ENCODE results near the gene LUC7L3. TPM values are rescaled to one million over a fixed set of nuclear protein-coding genes. Genes with fewer than 3 reads are reported as not detected.
A peak's percentile ranks its signal among the peaks of the same experiment; 100 is the strongest.

LUC7L3 gene
- total and polyA plus RNA-seq, 2 of the 13 experiments (the other 11 are each of a cell fraction or from before 2014, with no cell fraction given), result 108 to 120 TPM

DNA sequence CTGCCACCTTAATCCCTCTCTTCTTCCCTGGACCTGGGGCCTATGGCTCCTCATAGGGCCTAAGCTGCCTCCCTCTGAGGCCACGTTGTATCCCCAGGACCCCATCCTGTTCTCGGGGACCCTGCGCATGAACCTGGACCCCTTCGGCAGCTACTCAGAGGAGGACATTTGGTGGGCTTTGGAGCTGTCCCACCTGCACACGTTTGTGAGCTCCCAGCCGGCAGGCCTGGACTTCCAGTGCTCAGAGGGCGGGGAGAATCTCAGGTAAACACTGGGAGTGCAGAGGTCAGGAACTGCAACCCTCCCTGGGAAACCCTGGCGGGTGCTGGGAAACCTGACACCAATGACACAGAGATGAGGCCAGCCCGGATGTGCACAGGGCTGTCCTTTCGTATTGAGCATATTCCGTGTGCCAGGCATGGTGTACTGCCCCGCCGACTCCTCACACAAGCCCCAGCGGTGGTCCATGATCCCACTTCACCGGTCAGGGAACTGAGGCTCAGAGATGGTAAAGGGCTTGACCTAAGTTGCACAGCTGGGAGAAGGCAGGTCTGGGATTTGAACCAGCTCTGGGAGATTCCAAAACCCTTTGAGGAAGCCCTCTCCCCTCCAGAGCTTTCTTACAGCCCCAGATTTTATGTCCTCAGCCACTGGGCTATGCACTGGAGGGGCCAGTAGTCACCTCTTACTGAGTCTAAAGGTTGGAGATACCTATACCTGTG lies 34.6 kb upstream of the LUC7L3 start (continued):
- TF ChIP-seq, protein P1, sequence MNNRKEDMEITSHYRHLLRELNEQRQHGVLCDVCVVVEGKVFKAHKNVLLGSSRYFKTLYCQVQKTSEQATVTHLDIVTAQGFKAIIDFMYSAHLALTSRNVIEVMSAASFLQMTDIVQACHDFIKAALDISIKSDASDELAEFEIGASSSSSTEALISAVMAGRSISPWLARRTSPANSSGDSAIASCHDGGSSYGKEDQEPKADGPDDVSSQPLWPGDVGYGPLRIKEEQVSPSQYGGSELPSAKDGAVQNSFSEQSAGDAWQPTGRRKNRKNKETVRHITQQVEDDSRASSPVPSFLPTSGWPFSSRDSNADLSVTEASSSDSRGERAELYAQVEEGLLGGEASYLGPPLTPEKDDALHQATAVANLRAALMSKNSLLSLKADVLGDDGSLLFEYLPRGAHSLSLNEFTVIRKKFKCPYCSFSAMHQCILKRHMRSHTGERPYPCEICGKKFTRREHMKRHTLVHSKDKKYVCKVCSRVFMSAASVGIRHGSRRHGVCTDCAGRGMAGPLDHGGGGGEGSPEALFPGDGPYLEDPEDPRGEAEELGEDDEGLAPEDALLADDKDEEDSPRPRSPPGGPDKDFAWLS (CRISPR knock-in tag; IDR thresholded peaks at IDR 0.05; ENCODE audit: borderline replicate concordance), result peak; percentile 53; the same call in 1 of the 2 replicates
- TF ChIP-seq NFKBIZ (CRISPR knock-in tag; IDR thresholded peaks at IDR 0.05) (peak; percentile 86; the same call in 1 of the 2 replicates), ZNF790 (CRISPR knock-in tag; IDR thresholded peaks at IDR 0.05; ENCODE audit: borderline replicate concordance) (peak; percentile 72; the same call in 1 of the 2 replicates), TCF12 (IDR thresholded peaks at IDR 0.05) (no peak), TCF12 (CRISPR knock-in tag; IDR thresholded peaks at IDR 0.05) (peak; percentile 88), TBX2 (CRISPR knock-in tag; IDR thresholded peaks at IDR 0.05; ENCODE audit: borderline replicate concordance) (peak; percentile 99), CERS6 (CRISPR knock-in tag; IDR thresholded peaks at IDR 0.05) (no peak), TFAP4 (IDR thresholded peaks at IDR 0.05; ENCODE audit: borderline replicate concordance, low read depth) (peak; percentile 84; the same call in 1 of the 2 replicates), AGO2 (optimal IDR thresholded peaks at IDR 0.05; ENCODE audit: low read depth, low read length) (peak; percentile 54), ZNF292 (CRISPR knock-in tag; IDR thresholded peaks at IDR 0.05; ENCODE audit: borderline replicate concordance, low read depth) (peak; percentile 98), ZFP62 (CRISPR knock-in tag; IDR thresholded peaks at IDR 0.05) (no peak), PPARG (CRISPR knock-in tag; conservative IDR thresholded peaks at IDR 0.05) (peak; percentile 93)
- TF ChIP-seq, protein P2, sequence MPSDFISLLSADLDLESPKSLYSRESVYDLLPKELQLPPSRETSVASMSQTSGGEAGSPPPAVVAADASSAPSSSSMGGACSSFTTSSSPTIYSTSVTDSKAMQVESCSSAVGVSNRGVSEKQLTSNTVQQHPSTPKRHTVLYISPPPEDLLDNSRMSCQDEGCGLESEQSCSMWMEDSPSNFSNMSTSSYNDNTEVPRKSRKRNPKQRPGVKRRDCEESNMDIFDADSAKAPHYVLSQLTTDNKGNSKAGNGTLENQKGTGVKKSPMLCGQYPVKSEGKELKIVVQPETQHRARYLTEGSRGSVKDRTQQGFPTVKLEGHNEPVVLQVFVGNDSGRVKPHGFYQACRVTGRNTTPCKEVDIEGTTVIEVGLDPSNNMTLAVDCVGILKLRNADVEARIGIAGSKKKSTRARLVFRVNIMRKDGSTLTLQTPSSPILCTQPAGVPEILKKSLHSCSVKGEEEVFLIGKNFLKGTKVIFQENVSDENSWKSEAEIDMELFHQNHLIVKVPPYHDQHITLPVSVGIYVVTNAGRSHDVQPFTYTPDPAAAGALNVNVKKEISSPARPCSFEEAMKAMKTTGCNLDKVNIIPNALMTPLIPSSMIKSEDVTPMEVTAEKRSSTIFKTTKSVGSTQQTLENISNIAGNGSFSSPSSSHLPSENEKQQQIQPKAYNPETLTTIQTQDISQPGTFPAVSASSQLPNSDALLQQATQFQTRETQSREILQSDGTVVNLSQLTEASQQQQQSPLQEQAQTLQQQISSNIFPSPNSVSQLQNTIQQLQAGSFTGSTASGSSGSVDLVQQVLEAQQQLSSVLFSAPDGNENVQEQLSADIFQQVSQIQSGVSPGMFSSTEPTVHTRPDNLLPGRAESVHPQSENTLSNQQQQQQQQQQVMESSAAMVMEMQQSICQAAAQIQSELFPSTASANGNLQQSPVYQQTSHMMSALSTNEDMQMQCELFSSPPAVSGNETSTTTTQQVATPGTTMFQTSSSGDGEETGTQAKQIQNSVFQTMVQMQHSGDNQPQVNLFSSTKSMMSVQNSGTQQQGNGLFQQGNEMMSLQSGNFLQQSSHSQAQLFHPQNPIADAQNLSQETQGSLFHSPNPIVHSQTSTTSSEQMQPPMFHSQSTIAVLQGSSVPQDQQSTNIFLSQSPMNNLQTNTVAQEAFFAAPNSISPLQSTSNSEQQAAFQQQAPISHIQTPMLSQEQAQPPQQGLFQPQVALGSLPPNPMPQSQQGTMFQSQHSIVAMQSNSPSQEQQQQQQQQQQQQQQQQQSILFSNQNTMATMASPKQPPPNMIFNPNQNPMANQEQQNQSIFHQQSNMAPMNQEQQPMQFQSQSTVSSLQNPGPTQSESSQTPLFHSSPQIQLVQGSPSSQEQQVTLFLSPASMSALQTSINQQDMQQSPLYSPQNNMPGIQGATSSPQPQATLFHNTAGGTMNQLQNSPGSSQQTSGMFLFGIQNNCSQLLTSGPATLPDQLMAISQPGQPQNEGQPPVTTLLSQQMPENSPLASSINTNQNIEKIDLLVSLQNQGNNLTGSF (CRISPR knock-in tag; IDR thresholded peaks at IDR 0.05), result 0 out of 2 replicates have a peak, but pooled peaks have one; percentile 33
